Esophagus muscularis mucosa (tissue), 4 donors: ENCODE results near the gene PADI4.

Source experiments
- EP300 ChIP-seq: sonication (generic); formaldehyde crosslinking; IDR thresholded peaks from one replicate; pipeline ENCODE4 v1.6.1; 2017; ENCODE audit warnings: antibody characterized with exemption
- POLR2A ChIP-seq: fragments of 450-650 bp; IDR thresholded peaks from one replicate; pipeline ENCODE4 v1.6.1; 2017; ENCODE audit warnings: antibody characterized with exemption, moderate library complexity, mild to moderate bottlenecking, low read depth
- TF ChIP-seq, protein P1 (sequence below), 3 experiments: fragments of 200-600 bp in 2 of 3; fragments of 450-650 bp in 1 of 3; sonication (generic) in 2 of 3; IDR thresholded peaks; one replicate each; pipeline ENCODE4 v1.5.1; 2017 to 2019; ENCODE audit warnings: antibody characterized with exemption in 3 of 3, mild to moderate bottlenecking in 2 of 3, moderate library complexity in 1 of 3

- TF ChIP-seq POLR2A (no peak), EP300 (no peak)
- TF ChIP-seq, protein P1, sequence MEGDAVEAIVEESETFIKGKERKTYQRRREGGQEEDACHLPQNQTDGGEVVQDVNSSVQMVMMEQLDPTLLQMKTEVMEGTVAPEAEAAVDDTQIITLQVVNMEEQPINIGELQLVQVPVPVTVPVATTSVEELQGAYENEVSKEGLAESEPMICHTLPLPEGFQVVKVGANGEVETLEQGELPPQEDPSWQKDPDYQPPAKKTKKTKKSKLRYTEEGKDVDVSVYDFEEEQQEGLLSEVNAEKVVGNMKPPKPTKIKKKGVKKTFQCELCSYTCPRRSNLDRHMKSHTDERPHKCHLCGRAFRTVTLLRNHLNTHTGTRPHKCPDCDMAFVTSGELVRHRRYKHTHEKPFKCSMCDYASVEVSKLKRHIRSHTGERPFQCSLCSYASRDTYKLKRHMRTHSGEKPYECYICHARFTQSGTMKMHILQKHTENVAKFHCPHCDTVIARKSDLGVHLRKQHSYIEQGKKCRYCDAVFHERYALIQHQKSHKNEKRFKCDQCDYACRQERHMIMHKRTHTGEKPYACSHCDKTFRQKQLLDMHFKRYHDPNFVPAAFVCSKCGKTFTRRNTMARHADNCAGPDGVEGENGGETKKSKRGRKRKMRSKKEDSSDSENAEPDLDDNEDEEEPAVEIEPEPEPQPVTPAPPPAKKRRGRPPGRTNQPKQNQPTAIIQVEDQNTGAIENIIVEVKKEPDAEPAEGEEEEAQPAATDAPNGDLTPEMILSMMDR (IDR thresholded peaks at IDR 0.05): no peak
Observed at GRCh38 chr1:17265162-17265561, 42.8 kb upstream of the PADI4 start.
